ENCODE data around the gene TUBB4B.

GRCh38 chr9:137199411-137200121 lies 41.5 kb upstream of the TUBB4B start:
- no peak for TF ChIP-seq CTCF (IDR thresholded peaks at IDR 0.05)
- TF ChIP-seq POLR2A (IDR thresholded peaks at IDR 0.05): no peak
